Keratinocyte (primary cell): ENCODE results near the gene CSTB.

Experiments used
- EZH2 ChIP-seq: IDR thresholded peaks from one replicate; pipeline ENCODE4 v1.6.1; 2012; ENCODE audit warnings: inconsistent platforms, mild to moderate bottlenecking, low read length, moderate library complexity
- TF ChIP-seq, protein P1 (sequence below), 3 experiments: IDR thresholded peaks in 1 of 3; conservative IDR thresholded peaks in 1 of 3; optimal IDR thresholded peaks in 1 of 3; 2 replicates in 2 of 3; 3 replicates in 1 of 3; pipeline versions ENCODE3 to v1.5.1; 2011; ENCODE audit warnings: low read length in 3 of 3, mild to moderate bottlenecking in 3 of 3, moderate library complexity in 2 of 3, control low read depth in 1 of 3, inconsistent platforms in 1 of 3; ENCODE audit not compliant: insufficient read depth in 2 of 3; ENCODE audit errors: extremely low read depth in 1 of 3

DNA sequence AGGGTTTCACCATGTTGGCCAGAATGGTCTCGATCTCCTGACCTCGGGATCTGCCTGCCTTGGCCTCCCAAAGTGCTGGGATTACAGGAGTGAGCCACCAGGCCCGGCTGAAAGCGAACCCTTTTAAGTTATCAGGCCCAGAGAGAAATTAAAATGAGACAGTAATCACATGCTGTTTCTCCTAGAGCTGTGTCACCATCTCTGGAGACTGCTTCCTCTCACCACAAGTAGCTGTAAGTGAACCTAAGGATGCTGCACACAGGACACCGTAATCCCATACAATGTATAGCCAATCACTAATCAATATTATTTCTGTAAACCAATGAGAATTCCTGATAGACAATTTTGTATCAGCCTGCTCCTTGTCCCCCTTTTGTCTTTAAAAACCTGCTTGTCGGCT is 5.7 kb upstream of the CSTB start:
- TF ChIP-seq, protein P1, sequence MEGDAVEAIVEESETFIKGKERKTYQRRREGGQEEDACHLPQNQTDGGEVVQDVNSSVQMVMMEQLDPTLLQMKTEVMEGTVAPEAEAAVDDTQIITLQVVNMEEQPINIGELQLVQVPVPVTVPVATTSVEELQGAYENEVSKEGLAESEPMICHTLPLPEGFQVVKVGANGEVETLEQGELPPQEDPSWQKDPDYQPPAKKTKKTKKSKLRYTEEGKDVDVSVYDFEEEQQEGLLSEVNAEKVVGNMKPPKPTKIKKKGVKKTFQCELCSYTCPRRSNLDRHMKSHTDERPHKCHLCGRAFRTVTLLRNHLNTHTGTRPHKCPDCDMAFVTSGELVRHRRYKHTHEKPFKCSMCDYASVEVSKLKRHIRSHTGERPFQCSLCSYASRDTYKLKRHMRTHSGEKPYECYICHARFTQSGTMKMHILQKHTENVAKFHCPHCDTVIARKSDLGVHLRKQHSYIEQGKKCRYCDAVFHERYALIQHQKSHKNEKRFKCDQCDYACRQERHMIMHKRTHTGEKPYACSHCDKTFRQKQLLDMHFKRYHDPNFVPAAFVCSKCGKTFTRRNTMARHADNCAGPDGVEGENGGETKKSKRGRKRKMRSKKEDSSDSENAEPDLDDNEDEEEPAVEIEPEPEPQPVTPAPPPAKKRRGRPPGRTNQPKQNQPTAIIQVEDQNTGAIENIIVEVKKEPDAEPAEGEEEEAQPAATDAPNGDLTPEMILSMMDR (optimal IDR thresholded peaks at IDR 0.05 in 1 of 3, IDR thresholded peaks at IDR 0.05 in 1 of 3, conservative IDR thresholded peaks at IDR 0.05 in 1 of 3; ENCODE audit: extremely low read depth in 1 of 3, insufficient read depth in 2 of 3, low read length in 3 of 3): no peak
- TF ChIP-seq EZH2: no peak
